IPS-11a (cell line): Measurements from ENCODE around the gene CLMN.
"Not testable (repeated sequence)": the region's sequence is repeated elsewhere in the genome, so short reads cannot be mapped to it uniquely, and the experiment has no call there.

Experiments
- H3K4me3 ChIP-seq: one replicate; pipeline ENCODE4 v1.5.1; 2013; ENCODE audit warnings: low read depth, low read length, control low read depth

The CLMN gene

DNA sequence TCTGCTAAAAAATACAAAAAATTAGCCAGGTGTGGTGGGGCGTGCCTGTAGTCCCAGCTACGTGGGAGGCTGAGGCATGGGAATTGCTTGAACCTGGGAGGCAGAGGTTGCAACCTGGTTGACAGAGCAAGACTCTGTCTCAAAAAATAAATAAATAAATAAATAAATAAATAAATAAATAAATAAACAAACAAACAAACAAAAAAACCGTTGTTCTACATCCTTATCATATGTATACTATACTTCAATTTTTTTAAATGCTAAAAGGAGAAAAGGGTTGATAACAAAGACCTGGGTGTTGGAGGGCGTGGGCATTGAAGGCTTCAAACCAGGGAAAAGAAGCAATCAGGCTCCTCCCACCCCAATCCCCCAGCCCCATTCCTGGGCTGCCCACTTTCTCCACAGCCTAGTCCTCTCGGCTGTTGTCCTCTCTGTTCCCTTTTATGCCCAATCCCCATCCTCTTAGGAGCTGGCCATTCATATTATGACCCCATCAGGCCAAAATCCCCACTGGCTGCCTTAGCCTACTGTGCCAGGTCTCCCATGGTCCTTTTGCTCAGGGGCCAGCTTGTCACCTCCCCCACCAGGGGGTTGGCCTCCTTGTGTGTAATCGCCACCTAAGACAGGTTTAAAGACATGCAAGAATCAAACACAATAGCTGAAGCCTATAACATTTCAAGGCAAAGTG lies 30.2 kb downstream of the CLMN start:
- no peak overlapping the region for H3K4me3 ChIP-seq

DNA sequence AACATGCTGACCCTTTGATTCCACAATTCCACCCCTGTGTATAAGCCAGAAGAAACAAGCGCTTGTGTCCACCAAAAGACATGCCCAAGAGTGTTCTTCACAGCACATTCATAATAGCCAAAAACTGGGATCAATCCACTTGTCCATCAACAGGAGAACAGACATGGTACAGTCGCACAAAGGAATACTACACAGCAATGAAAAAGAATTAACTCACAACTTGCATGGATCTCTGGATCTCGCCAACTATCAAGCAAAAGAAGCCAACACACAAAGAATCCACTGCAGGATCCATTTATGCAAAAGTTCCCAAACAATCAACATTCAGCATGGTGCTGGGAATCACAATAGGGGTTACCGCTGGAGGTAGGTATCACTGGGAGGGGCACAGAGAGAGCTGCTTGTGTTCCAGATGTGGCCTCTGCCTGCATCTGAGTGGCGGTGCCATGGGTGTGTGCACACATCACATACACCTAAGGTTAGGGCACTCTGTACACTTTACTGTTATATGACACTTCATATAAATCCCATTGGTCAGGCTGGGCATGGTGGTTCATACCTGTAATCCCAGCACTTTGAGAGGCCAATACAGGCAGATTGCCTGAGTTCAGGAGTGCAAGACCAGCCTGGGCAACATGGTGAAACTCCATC lies 30.9 kb downstream of the CLMN start:
- H3K4me3 ChIP-seq: no peak overlapping the region

DNA sequence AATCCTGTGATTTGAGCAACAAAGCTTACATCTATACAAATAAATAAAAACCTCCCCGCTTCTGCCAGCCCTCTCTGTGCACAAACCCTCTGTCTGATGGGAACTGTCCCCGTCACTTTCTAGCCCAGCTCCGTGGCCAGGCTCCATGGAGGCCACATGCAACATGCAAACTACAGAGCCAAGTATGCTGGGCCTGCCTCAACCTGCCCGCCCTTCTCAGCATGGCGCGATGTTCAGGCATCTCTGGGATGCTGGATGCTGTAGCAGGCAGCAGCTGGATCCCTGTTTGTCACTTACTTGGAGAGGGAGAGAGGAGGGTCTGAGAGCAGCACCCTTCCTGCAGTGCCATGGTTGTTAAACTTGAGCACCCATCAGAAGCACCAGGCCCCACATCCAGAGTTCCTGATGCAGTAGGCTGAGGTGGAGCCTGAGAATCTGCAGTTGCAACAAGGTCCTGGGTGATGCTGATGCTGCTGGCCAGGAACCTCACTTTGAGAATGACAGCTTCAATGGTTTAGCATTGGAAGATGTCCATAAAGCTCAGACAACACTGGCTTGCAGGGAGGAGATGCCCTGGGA lies 32.4 kb downstream of the CLMN start:
- H3K4me3 ChIP-seq: no peak overlapping the region

DNA sequence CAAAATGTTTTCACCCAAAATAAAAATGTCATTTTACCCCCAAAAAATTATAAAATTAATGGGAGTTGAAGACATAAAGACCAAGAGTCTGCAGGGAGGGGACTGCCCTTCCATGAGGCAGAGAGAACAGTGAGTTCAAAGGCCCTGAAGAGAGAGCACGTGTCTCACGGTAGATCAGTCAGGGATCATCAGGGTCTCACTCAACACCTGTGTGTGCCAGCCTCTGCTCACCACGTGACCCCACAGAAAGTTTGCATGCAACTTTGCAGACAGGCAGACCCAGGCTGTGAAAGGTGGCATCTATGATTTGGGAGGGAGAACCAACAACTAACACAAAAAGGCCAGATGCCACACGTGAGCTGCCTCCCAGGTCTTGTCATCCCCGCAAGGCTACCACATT lies 33.1 kb downstream of the CLMN start:
- no peak overlapping the region for H3K4me3 ChIP-seq

DNA sequence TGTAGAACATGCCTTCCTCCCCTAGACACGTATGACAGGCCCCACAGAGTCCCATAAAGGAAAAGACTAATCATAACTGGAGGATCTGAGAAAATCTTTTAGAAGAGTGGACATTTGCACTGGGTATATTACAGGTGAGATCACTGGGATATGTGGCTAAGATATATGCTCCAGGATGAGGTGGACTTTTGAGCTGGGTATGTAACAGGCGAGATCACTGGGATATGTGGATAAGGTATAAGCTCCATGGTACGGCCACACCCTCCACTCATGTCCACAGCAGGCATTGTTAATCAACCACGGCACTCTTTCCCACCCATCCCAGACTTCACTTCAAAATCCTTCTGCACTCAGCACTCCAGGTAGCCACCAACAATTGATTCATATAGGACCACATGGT lies 34.1 kb downstream of the CLMN start:
- H3K4me3 ChIP-seq: no peak overlapping the region

DNA sequence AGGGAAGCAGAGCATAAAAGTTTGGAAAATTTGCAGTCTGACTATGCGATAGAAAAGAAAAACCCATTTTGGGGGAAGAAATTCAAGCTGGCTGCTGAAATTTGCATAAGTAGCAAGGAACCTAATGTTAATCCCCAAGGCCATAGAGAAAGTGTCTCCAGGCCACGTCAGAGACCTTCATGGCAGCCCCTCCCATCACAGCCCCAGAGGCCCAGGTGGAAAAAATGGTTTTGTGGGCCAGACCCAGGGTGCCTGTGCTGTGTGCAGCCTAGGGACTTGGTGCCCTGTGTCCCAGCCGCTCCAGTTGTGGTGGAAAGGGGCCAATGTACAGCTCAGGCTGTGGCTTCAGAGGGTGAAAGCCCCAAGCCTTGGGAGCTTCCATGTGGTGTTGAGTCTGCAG lies 35.9 kb downstream of the CLMN start:
- H3K4me3 ChIP-seq: not testable (repeated sequence)

DNA sequence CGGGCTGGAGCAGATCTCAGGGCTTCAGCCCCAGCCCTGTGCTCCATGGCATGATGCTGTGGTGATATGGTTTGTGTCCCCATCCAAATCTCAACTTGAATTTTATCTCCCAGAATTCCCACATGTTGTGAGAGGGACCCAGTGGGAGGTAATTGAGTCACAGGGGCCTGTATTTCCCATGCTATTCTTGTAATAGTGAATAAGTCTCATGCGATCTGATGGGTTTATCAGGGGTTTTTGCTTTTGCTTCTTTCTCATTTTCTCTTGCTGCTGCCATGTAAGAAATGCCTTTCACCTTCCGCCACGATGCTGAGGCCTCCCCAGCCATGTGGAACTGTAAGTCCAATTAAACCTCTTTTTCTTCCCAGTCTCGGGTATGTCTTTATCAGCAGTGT lies 36.7 kb downstream of the CLMN start:
- H3K4me3 ChIP-seq: not testable (repeated sequence)

DNA sequence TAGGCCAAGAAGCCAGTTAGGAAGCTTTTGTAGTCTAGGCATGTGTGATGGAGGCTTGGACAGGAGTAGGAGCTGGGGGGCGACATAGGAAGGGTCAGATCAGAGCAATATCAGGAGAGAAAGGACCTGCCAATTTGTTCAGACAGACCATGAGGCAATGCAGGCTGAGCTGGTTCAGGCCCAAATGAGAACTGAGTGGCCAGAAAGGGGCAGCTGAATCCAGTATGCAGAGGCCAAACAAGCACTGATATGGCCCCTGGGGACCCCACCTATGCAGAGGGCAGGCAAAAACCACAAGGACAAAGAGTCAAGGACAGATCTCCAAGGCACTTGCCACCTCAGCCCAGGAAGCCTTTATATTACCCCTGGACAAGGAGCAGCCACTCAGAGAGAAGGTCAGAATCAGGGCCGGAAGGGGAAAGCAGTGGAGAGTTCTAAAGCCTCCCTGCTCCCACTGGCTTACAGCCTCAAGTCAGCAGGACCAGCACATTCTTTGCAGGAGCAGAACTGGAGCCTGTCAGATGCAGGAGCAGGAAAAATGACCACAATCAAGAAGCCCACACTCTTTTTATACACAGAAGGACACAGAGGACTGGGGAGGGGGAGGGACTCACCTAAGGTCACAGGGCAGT lies 37.2 kb downstream of the CLMN start:
- H3K4me3 ChIP-seq: no peak overlapping the region

DNA sequence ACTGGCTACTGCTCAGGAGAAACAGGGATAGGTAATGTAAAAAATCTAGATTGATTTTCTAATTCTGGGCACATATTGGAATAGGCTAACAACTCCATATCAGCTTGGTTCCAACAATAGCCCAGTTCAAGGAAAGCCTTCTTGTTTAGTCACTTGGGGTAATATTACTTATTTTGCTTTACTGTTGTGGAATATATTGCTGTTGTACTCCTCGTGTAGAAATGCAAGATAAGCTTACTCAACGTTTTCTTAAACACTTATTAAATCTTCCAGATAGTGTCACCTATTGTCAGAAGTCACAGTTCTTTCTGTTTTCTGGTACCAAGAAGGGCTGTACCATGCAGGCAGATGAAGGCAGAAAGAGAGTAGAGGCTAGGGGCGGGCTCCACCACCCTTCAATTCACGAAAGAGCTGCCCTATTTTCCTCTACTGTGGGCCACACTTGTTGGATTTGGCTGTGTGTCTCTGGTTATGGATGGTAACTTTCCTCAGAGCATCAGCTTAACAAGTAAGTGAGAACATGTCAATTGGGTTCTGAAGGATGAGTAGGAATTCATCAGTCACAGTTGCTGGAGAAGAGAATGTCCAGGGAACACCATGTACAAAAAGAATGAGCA lies 38.0 kb downstream of the CLMN start:
- no peak overlapping the region for H3K4me3 ChIP-seq

DNA sequence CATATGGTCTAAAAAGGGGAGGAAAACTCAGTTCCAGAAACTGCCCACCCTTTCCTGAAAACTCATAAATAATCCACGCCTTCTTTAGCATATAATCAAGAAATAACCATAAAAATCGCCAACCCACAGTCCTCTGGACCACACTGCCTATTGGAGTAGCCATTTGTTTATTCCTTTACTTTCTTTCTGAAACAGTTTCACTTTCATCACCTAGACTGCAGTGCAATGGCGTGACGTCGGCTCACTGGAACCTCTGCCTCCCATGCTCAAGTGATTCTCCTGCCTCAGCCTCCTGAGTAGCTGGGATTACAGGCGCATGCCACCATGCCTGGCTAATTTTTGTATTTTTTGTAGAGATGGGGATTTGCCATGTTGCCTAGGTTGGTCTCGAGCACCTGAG lies 44.2 kb downstream of the CLMN start:
- no peak overlapping the region for H3K4me3 ChIP-seq

DNA sequence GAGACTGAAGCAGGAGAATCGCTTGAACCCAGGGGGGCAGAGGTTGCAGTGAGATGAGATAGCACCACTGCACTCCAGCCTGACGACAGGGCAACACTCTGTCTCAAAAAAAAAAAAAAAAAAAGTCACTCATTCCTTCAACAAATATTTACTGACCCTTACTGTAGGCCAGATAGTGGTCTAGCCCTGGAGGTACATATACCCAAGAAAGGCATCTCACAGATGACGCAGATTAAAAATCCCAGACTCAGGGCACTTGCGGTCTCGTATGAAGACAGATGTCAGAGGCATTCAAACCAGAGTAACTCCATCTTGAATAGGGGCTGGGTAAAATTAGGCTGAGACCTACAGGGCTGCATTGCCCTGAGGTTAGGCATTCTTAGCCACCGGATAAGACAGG lies 44.8 kb downstream of the CLMN start:
- no peak overlapping the region for H3K4me3 ChIP-seq

DNA sequence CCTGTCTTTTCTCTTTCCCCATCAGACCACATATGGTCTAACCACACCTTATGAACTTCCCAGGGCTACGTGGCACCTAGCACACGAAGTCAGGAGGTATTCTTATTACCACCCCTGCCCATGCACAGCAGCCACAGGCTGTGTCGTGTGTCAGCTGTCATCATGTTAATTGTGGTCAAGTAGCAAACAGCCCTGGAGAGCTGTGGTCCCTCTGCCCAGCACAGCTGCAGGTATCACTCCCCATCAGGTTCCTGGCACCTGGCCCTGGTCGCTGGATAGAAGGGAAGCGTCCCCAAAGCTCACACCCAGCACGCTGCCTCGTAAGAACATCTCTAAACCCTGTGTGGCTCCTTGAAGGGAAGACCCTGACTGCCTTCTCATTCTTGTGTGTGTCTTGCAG lies 45.4 kb downstream of the CLMN start:
- H3K4me3 ChIP-seq: no peak overlapping the region

DNA sequence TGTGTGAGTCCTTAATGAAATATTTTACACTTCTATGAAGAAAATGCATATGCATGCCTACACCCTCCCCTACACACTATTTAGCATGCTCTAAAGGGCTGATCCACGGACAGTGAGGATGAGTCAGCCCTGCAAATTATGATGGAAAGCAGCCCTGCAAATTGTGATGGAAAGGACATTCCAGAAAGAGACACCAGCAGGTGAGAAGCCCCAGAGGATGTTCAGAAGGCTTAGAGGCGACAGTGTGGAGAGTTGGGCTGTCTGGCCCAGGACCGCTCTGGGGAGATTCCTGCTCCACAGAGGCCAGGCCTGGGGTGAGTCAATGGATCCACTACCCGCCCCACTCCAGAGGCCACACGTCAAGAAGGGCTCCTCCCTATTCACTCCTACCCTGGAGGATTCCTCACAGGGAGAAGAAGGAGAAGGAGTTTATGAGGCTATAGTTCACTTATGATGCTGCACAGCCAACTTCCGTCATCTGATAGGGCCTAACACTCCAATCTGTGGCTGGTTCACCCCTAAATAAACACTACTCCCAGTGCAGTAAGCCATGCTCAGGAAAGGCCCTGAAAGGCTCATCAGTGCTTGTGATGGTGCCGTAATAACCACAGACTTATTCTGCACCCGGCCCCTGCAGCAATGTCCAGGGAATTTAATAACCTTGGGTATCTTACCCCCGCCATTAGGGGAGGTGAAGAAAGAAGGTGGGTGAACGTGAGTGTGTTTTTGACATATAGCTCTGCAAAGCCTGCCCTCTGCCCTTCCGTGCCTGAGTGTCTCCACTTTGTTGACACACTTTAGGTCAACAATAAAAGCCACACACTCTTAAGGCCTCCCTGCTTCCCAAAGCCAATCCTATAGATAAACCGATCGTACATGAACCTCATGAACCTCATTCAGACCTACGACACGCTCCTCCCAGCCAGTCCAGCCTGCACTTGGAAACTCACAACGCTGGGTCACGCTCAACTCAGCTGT lies 46.4 kb downstream of the CLMN start:
- no peak overlapping the region for H3K4me3 ChIP-seq

DNA sequence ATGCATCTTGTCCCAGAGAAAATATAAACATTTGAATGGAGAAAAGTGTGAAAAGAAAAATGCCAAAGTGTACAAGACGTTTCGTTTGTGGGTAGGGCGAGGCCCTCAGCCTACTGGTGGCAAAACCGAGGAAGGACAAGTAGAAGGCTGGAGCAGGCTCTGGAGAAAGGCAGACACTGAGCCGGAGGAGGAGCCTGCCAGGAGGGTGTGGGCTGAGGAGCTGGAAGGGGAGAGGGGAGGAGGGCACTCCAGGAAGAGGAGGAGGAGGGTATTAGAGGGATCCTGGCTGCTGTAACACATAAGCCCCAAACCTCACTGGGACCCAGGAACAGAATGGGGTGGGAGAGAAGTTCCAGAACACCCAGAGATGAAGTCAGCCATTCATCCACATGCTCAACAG lies 47.7 kb downstream of the CLMN start:
- no peak overlapping the region for H3K4me3 ChIP-seq

DNA sequence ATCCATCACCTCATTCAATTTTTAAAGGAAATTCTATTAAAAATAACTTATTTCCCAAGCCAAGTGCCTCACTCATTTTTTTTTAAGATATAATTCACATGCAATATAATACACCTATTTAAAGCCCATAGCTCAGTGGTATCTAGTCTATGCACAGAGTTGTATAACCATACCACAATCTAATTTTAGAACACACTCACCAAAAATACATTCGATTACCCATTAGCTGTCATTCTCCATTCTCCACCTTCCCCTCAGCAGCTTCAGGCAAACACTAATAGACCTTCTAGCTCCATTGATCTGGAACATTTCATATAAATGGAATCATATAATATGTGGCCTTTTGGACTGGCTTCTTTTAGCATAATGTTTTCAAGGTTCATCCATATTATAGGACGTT lies 49.5 kb downstream of the CLMN start:
- H3K4me3 ChIP-seq: no peak overlapping the region

DNA sequence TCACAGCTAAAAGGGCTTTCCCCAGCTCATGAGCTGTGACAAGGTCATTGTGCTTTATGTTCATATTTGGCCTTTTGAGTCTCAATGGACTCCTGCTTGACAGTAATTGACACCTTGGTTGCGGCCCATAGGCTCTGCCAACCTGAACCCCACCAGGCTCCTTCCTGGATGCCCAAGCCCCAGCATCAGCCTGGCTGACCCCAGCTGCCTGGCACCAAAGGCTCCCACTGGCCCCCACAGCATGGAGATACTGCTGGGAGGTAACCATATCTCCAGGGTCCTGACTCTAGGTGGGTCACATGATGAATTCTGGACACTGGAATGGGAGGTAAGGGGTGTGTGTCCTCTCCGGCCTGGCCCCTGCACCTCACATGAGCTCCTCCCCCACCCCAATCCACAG lies 50.2 kb downstream of the CLMN start:
- no peak overlapping the region for H3K4me3 ChIP-seq

DNA sequence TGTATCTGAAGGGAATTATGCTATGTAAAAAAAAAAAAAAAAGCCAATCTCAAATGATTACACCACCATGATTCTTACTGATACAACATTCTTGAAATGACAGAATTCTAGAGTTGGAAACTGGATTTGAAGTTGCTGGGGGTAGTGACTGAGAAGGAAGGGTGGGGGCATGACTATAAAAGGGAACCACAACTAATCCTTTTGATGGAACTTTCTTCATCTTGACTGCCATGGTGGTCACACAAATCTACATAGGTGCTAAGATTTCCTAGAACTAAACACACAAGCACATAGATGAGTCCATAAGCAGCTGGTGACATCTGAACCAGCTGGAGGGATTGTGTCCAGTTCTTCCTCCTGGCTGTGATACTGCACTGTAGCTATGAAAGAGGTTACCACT lies 51.4 kb downstream of the CLMN start:
- no peak overlapping the region for H3K4me3 ChIP-seq

DNA sequence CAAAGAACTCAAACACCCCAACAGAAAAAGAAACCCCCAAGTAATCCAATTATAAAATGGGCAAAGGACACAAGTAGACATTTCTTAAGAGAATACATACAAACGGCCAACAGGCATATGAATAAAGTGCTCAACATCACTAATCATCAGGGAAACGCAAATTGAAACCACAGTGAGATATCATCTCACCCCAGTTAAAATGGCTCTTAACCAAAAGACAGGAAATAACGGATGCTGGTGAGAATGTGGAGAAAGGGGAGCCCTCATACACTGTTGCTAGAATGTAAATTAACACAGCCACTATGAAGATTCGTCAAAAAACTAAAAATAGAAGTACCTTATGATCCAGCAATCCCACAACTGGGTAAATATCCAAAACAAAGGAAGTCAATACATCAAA lies 52.4 kb downstream of the CLMN start:
- H3K4me3 ChIP-seq: no peak overlapping the region

DNA sequence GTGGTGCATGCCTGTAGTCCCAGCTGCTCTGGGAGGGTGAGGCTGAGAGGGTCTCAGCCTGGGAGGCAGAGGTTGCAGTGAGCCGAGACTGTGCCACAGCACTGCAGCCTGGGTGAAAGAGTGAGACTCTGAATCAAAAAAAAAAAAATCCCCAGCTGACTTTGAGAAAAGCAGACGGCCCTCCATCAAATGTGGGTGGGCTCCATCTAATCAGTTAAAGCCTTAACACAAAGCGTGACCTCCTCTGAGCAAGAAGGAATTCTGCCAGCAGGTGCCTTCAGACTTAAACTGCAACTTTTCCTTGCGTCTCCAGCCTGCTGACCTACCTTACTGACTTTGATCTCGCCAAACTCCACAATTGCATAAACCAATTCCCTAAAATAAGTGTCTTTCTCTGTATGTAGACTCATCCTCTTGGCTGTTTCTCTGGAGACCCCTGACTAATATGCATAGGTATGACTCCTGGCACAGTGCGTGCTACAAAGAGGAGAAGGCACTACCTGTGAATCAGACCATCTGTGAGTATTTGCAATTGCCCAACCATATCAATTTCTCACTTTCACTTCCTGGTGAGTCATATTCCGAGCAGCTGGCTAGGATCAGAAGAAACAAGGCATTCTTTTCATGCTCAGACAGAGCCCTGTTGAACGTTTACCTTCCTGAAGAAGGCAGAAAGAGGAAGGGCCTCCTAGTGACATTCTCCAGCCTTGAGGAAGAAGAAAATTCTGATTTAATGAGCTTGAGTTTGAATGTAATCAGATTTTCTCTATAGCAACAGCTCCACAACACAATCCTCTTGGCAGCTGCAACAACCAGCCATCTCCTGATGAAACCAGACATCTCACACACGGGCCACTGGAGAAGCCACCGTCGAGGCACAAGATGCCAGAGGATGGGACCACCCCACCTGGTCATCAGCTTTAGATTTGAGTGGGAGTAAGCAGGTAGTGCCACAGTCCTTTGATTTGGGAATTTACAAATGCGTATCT lies 54.3 kb downstream of the CLMN start:
- no peak overlapping the region for H3K4me3 ChIP-seq
